Fibroblast of skin of left quadriceps (primary cell): ENCODE data around the gene COMMD3.
"Not testable (repeated sequence)": the region's sequence is repeated elsewhere in the genome, so short reads cannot be mapped to it uniquely, and the experiment has no call there.

Experiments used
- DNase-seq, 2 experiments: peaks; one replicate each; pipeline ENCODE4 v3.0.0-alpha.2; 2013; ENCODE audit warnings: low read depth in 2 of 2

The COMMD3 gene

DNA sequence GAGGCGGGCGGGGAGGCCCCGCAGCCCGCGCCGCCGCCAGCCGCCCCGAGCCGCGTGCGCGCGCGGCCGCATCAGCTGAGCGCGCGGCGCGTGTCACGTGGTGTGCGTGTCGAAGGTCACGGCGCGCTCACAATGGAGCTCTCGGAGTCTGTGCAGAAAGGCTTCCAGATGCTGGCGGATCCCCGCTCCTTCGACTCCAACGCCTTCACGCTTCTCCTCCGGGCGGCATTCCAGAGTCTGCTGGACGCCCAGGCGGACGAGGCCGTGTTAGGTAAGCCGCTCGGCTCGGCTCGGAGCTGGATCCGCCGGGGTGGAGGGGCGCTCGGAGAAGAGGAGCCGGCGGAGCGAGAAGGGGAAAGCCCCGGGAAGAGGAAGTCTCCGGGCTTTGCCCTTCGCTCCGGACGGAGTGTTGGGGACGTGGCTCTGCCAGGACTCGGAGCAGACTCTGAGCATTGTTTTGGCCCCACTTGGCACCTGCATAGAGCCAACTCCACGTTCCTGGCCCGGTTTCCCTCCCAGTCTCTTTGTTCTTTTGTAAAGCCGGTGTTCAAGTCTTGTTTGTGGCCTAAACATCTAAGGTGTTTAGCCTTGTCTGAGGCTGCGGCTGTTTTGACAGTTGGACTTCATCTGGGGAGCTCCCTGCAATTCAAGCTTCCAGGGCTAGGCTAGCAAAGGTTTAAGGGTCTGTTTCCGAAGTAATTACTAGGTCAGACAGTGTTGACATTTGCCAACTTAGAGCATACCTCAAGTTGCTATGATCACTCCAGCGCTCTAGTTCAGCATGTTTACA lies at the start of gene COMMD3:
Gene COMMD3, plus strand, starts transcription at position 103 of the 790 bp plus-strand sequence. Its CDS starts 30 bp downstream, at position 133.
- DNase-seq: peak; percentile 75 to 77

DNA sequence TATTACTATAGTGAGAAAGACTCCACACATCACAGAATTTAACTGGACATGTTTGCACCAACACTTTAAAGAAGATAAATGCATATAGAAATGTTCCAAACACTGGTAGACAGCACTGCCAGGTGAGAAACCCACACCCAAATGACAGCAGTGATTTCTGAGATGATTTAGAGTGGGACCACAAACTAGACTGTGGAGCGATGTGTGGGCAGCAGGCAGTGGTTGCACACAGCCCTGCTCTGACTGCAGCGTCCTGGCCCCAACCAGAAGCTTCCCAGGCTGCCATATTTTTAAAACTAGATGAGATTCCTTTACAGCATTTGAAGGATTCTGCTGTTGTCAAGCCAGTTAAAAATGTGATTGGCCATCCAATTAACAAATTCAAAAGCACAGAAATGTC lies 47.7 kb upstream of the COMMD3 start:
- no peak for DNase-seq

DNA sequence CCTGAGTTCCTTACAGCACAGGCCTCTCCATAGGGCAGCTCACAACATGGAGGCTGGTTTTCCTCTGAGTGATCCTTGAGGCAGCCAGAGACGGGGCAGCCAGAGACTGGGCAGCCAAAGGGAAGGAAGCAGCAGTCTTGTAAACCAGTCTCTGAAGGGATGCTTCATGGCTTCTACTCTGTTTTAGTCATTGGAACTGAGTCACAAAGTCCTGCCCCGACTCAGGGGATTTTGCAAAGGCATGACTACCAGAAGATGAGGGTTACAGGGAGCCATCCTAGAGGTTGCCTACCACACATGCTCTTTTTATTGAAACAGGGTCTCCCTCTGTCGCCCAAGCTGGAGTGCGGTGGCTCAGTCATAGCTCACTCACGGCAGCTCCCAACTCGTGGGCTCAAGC lies 44.4 kb upstream of the COMMD3 start:
- DNase-seq: no peak

DNA sequence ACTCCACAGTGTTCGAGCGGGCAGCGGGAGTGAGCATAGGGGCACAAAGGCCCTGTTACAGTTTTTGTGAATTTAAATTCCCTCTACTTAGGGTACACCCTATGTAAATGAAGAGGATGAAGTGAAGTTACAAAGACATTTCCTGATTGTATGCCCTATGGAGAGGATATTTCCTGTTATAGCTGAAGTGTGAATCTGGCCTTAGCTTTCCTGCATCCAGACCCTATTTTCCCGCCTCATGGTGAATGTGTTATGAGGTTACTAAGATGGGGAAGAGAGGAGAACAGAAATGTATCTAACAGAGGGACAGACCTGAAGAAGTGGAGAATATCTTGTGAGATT lies 37.8 kb upstream of the COMMD3 start:
- DNase-seq: no peak

DNA sequence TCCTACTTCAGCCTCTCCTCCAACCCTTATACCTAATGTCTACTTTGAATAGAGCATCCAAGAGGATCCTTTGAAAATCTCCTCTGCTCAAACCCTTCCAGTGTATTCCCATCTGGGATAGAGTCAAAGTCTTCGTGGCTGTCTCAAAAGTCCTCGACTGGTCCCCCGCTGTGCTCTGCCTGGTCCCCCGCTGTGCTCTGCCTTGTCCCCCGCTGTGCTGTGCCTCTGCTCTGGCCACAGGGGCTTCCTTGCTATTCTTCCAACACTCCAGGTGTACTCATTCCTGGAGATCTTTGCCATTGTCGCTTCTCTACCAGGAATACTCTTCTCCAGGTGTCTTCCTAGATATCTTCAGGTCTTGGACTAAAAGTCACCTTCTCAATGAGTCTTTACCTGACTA lies 36.1 kb upstream of the COMMD3 start:
- no peak for DNase-seq

DNA sequence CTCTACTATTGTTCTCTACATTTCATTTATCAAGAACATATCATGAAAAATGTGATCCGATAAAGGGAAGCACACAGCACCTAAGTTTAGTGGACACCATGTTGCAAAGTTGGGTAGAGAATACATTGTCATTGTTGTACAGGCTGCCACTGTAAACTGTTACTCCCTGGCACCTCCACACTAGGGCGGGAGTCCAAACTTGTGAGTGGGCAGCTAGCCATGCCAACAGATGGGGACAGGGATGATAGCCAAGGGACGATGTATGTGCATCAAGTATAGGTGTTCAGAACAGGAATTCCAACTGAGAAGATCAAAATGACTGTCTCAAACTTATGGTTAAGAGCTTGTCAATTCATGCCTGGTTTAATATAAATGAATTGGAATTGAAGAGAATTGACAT lies 31.1 kb upstream of the COMMD3 start:
- no peak for DNase-seq

DNA sequence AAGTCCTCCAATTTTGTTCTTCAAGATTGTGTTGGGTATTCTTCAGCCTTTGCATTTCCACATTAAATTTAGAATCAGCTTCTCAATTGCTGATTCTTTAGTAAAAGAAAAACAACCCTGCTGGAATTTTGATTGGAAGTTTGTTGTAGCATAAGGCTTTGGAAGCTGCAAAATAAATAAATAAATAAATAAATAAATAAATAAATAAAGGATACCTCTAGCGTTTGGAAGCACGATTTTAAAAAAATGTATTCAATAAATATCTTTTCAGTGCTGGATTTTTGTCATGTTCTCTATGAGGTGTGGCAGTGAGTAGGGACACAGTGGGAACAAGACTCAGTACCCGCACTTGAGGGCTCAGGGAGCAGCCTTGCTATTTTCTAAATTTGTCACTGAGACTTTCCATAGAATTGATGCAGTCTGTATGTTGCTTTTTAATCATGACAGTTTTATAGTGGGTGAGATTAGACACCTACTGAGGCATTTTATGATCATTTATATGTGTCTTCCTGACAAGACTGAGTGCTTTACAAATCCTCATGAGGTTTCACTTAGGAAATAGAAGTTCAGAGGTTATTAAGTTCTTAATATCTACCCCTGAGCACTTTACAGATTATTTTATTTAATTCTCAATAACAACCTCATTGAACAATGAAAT lies 22.3 kb upstream of the COMMD3 start:
- DNase-seq: no peak

DNA sequence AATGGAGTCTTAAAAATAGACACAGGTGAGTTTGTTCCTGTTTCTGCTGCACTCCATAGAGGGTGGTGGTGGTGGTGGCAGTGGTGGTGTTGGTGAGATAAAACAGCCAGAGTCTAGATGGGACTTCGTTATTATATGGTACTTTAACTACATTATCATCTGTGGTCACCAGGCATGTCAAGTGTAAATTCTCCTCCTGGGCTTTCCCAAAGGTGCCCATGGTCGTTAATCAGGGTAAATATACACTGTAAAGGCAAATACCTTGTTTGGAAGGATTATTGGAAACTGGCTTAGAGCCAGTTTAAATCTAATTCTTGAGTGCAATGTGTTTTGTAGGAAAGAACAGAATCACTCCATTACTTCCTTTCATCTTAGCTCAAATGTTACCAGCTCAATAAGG lies 21.5 kb upstream of the COMMD3 start:
- no peak for DNase-seq

DNA sequence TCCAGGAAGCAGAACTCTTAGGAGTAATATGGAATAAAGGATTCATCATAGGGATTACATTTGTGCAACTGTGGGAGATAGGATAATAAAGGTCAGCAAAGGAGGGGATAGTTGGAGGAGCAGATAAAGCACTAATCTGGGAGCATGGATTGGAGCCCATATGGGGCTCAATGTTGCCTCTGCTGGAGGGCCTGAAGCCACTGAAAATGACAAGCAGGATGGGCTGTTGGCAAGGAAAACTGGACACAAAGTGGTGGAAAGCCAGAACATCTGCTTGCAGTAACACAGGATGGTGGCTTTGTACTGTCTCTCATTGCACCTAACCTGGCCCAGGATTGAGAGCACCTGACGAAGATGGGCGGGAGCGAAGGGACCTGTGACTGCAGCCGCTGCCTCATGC lies 15.0 kb upstream of the COMMD3 start:
- DNase-seq: no peak

DNA sequence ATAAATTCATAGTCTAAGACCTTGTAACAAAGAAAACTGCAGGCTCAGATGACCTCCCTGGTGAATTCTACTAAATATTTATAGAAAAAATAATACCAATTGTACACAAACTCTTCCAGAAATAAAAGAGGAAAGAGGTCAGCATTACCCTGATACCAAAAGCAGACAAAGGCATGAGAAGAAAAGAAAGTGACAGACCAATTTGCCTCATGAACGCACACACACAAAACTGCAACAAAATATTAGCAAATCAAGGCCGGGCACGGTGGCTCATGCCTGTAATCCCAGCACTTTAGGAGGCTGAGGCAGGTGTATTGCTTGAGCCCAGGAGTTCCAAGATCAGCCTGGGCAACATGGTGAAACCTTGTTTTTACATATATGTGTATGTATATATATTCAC lies 12.7 kb upstream of the COMMD3 start:
- no peak for DNase-seq

DNA sequence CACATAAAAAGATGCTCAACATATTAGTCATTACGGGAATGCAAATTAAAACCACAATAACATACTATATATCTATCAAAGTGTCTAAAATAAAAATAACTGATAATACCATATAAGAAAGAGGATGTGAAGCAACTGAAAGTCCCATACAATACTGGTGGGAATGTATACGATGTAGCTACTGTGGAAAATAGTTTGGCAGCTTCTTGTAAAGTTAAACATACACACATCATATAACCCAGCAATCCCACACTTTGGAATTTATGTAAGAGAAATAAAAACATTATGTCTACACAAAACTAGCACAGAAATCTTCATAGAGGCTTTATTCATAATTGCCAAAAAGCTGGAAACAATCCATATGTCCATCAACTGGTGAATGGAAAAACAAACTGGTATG lies 10.5 kb upstream of the COMMD3 start:
- no peak for DNase-seq

DNA sequence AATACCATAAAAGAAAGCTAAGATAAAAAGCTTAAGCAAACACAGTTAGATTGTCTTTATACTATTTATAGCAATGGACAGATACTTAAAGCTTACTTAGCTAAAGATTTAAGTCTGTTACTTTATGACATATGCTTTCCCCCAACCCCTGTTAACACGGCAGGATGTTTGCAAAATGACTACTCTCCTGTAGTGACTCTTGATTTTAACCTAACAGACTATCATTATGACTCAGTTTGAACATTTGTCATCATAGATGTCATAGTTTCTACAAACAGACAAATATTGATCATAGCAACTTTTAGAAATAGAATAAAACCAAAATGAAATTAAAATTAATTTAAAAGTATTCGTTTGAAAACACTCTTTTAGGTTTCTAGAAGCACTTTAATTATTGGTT lies 7.8 kb upstream of the COMMD3 start:
- DNase-seq: no peak

DNA sequence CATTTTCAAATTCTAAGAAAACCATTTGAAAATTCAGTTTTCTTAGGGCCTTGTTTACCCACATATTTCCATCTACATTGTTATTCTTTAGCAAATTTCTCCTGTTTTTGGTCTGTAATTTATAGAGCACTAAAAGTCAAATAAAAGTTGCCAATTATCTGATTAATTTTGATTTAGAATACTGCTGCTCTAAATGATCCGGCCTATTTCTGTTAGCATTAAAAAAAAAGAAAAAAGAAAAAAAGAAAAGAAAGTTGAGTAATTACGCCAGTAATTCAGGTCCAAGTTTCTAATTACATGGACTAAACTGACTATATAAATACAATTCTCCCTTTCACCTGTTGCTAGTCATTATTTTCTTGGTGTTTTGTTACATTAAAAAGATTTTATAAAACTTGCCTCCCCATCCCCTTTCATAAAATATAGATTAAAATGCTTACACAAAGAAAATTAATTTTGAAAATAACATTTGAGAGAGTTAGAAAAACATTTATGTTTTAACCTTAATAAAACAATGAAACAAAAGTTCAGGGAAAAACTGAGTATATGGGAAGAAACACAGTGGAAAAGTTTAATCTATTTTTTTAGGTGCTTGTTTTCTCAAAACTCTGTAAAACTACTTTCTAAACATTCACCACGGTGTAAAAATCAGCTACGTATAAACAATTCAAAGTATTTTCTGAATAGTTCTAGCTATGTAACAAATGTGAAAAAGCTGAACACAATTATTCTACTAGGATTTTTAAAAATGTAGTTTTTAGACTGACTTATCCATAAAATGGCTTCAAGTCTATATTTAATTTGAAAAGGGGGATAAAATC lies 6.8 kb upstream of the COMMD3 start:
- no peak for DNase-seq

DNA sequence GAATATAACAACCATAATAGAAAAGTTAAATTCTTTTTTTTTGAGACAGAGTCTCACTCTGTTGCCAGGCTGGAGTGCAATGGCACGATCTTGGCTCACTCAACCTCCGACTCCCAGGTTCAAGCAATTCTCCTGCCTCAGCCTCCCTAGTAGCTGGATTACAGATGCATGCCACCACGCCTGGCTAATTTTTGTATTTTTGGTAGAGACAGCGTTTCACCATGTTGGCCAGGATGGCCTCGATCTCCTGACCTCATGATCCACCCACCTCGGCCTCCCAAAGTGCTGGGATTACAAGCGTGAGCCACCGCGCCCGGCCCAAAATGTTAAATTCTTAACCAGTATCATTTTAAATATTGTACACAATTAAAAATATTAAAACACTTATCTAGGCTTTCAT lies 6.2 kb upstream of the COMMD3 start:
- not testable (repeated sequence) for DNase-seq

DNA sequence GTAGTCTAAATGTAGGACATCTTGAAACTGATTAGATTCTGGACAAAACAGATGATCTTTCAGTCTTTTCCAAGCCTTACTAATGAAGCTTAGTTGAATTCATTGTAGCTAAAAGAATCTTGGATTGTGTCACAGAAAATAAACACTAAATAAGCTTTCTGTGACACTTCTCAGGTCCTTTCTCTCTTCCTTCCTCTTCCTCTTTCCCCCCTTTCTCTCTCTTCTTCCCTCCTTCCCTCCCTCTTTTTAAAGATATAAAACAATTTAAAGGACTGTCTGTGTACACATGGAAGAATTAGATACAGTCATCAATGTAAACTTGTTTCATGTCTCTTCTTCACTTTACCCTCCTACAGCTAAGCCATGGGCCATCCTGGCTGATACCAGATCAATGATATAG lies 5.3 kb upstream of the COMMD3 start:
- DNase-seq: no peak

DNA sequence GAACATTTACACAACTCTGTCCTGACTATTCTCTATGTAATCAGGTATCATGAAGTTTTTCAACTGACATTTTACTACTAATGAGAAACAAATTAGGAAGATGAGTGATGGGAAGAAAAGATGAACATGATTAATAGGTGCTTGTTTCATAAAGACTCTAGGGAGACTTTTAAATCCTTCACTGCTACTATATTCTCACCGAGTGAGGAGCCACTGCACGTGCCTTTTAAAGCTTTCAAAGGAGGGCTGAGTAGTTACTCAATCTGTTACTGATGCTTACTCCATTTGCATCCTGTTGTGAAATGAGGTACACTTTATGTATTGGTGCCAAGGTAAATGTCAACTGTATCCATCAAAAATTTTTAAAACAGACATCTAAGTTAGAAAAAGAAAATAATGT lies 1.3 kb upstream of the COMMD3 start:
- no peak for DNase-seq

DNA sequence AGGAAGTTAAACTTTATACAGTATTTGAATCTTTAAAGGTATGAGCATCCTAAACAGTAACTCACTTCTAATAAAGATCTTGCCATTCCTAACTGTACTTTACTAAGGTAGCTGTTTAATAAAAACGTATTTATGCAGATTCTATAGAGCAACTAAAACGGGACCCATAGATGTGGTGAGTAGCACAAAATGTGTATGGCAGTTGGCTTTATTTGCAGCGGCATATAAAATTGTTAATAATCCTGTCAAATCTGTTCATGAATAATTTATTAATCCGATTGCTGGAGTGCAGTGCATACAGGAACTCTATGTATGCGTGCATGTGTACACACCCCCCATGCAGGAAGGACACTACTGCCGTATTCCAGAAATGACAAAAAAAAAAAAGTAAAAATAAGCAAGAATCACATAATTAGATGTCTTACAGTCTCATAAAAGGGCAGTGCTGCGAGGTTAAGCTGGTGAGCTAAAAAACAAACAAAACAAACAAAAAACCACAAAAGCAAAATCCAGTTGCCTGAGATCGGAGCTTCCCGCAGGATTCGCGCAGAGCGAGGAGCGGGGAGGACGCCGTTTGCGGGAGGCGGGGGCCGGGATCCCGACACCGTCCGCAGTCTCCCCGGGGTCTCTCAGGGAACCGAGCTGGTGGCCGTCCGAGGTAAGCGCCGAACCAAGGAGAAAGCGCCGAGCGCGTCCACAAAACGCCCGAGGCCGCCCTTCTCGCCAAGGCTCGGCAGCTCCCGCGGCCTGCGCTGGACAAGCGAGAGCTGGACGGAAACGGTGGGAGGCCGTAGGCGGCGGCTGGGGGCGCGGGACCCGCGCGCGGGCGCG lies 518 bp upstream of the COMMD3 start:
- no peak for DNase-seq

DNA sequence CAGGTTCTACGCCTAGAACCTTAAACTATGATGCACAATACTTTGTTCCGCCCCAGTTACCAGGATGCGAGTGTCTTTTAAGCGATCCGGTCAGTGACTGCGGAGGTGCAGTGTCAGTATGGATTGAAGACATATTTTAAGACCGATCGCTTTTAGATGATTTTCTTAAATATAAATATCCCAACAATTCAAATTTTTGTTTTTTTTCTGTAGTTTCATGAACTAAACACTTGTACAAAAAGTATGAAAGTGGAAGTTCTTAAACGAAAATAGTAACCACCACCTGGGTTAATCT lies 835 bp downstream of the COMMD3 start:
- DNase-seq: no peak

DNA sequence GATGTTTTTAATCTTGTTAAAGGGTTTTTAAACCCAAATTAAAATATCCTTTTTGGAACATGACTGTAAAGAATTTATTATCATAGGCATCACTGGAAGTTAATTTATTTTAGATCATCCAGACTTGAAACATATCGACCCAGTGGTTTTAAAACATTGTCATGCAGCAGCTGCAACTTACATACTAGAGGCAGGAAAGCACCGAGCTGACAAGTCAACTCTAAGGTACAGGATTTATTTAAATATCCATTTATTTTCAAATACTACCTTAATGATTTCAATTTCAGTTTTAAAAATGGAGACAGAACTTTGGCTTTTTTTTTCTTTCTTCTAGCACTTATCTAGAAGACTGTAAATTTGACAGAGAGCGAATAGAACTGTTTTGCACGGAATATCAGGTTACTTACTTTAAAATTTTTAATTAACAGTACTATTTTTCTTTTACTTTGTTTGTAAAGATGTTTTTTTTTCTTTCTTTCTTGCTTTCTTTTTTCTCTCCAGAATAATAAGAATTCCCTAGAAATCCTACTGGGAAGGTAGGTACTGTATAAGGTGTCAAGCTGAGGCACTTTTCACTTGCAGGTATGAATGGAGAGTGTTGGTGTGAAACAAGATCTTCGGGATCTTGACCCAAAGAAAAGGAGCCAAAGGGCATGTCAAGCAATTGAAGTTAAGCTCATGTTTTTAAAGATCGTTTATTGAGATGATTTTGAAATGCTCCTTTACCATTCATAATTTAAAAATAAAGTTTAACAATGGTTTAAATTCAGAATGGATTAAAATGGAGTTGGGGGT lies 1.8 kb downstream of the COMMD3 start:
- DNase-seq: no peak

DNA sequence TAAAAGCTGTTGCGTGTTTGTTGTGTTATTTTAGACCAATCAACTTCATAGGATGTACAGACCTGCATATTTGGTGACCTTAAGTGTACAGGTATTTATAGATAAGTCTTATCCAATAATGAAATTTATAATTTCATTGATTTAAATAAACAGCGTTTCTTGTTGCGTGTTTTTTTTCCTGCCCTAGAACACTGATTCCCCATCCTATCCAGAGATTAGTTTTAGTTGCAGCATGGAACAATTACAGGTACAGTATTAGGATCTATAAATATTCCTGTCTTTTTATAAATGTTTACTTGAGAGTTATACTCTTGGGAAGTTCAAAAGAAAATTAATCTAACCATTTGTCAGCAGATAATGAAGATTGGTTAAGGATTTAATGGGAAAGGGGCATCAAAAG lies 2.6 kb downstream of the COMMD3 start:
- DNase-seq: no peak

DNA sequence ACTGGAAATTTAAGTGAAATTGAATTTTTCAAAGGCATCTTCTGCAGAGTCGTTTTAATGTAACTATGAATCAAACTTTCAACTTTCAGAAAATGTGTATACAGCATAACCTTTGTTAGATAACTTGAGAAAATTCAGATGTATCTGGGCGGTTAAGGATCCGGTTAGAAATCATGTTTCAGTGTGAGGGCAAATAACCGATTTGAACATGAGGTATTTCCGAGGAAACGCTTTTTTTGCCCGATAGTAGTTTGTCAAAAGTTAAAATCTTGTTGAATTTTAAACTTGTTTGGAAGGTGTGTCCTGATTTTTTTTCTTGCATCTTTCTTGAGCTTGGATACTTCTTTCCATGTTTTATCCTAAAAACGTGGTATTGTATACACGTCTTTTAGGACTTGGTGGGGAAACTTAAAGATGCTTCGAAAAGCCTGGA lies 3.4 kb downstream of the COMMD3 start:
- no peak for DNase-seq
